Uterus (tissue), 2 donors: ENCODE measurements around the gene B9D2.

Source experiments
- POLR2A ChIP-seq, 2 donors: fragments of 450-650 bp; IDR thresholded peaks; one replicate each; pipeline ENCODE4 v1.6.1; 2016; ENCODE audit warnings: antibody characterized with exemption in 2 of 2, mild to moderate bottlenecking in 1 of 2, moderate library complexity in 1 of 2
- TF ChIP-seq, protein P1 (sequence below), 4 experiments: fragments of 200-600 bp in 2 of 4; fragments of 450-650 bp in 2 of 4; sonication (generic) in 2 of 4; IDR thresholded peaks; one replicate each; pipeline ENCODE4 v1.5.1; 2016 to 2019; ENCODE audit warnings: antibody characterized with exemption in 4 of 4, mild to moderate bottlenecking in 2 of 4, moderate library complexity in 1 of 4

GRCh38 chr19:41356984-41357739 is 6.8 kb downstream of the B9D2 start:
- TF ChIP-seq POLR2A (IDR thresholded peaks at IDR 0.05), result no peak
- TF ChIP-seq, protein P1, sequence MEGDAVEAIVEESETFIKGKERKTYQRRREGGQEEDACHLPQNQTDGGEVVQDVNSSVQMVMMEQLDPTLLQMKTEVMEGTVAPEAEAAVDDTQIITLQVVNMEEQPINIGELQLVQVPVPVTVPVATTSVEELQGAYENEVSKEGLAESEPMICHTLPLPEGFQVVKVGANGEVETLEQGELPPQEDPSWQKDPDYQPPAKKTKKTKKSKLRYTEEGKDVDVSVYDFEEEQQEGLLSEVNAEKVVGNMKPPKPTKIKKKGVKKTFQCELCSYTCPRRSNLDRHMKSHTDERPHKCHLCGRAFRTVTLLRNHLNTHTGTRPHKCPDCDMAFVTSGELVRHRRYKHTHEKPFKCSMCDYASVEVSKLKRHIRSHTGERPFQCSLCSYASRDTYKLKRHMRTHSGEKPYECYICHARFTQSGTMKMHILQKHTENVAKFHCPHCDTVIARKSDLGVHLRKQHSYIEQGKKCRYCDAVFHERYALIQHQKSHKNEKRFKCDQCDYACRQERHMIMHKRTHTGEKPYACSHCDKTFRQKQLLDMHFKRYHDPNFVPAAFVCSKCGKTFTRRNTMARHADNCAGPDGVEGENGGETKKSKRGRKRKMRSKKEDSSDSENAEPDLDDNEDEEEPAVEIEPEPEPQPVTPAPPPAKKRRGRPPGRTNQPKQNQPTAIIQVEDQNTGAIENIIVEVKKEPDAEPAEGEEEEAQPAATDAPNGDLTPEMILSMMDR (IDR thresholded peaks at IDR 0.05), result no peak
